Mesendoderm (in vitro differentiated cells): ENCODE measurements around the gene VEGFB.
A peak's percentile ranks its signal among the peaks of the same experiment; 100 is the strongest.

Source experiments
- DNase-seq: peaks from one replicate; pipeline ENCODE4 v3.0.0; 2013
- H2AK5ac ChIP-seq: 2 replicates; pipeline ENCODE4 v1.6.1; 2013; ENCODE audit warnings: low read length, inconsistent platforms
- H2BK120ac ChIP-seq: 2 replicates; pipeline ENCODE4 v1.6.1; 2013; ENCODE audit warnings: low read depth, mild to moderate bottlenecking, low read length, moderate library complexity, mixed read lengths
- H2BK15ac ChIP-seq: replicated peaks from 2 replicates; pipeline ENCODE4 v1.6.1; 2013; ENCODE audit warnings: low read depth, mild to moderate bottlenecking, moderate library complexity
- H2BK5ac ChIP-seq: 2 replicates; pipeline ENCODE4 v1.6.1; 2013; ENCODE audit warnings: low read length, inconsistent platforms
- H3K18ac ChIP-seq: 2 replicates; pipeline ENCODE4 v1.6.1; 2013; ENCODE audit warnings: mild to moderate bottlenecking, low read length, mixed read lengths
- H3K23ac ChIP-seq: one replicate; pipeline ENCODE4 v1.6.1; 2013; ENCODE audit warnings: low read length
- H3K27ac ChIP-seq: 2 replicates; pipeline ENCODE4 v1.5.1; 2013; ENCODE audit warnings: low read depth, mild to moderate bottlenecking, inconsistent platforms, low read length, moderate library complexity
- H3K27me3 ChIP-seq: 2 replicates; pipeline ENCODE4 v1.6.1; 2013; ENCODE audit warnings: low read length, control low read depth, mild to moderate bottlenecking, inconsistent platforms; ENCODE audit not compliant: insufficient read depth, poor library complexity
- H3K36me3 ChIP-seq: 2 replicates; pipeline ENCODE4 v1.6.1; 2013; ENCODE audit warnings: low read length, inconsistent platforms; ENCODE audit not compliant: control insufficient read depth, insufficient read depth
- H3K4ac ChIP-seq: one replicate; pipeline ENCODE4 v1.6.1; 2013; ENCODE audit warnings: low read depth, mild to moderate bottlenecking, low read length, moderate library complexity
- H3K4me1 ChIP-seq: 2 replicates; pipeline ENCODE4 v1.6.1; 2013; ENCODE audit warnings: low read depth, low read length, inconsistent platforms; ENCODE audit not compliant: control insufficient read depth
- H3K4me2 ChIP-seq: 2 replicates; pipeline ENCODE4 v1.6.1; 2013; ENCODE audit warnings: low read length
- H3K4me3 ChIP-seq: 2 replicates; pipeline ENCODE4 v1.5.1; 2013; ENCODE audit warnings: mild to moderate bottlenecking, low read length
- H3K56ac ChIP-seq: one replicate; pipeline ENCODE4 v1.6.1; 2013; ENCODE audit warnings: low read length
- H3K79me1 ChIP-seq: 2 replicates; pipeline ENCODE4 v1.6.1; 2013; ENCODE audit warnings: low read length, inconsistent platforms
- H3K79me2 ChIP-seq: 2 replicates; pipeline ENCODE4 v1.6.1; 2013; ENCODE audit warnings: mild to moderate bottlenecking, low read length; ENCODE audit not compliant: control insufficient read depth, insufficient read depth
- H3K9ac ChIP-seq: 2 replicates; pipeline ENCODE4 v1.6.1; 2013; ENCODE audit warnings: low read length, inconsistent platforms
- H4K5ac ChIP-seq: one replicate; pipeline ENCODE4 v1.6.1; 2013; ENCODE audit warnings: low read length
- H4K8ac ChIP-seq: one replicate; pipeline ENCODE4 v1.6.1; 2013; ENCODE audit warnings: low read depth, mild to moderate bottlenecking, control low read depth, low read length, moderate library complexity
- whole genome bisulfite sequencing: extraction: QIAGEN DNeasy Blood & Tissue Kit; methylation state at CpG from one replicate; pipeline ENCODE4 v1.1.7; 2013; ENCODE audit warnings: low lambda C conversion rate, missing lambda C conversion rate; ENCODE audit not compliant: insufficient coverage; ENCODE audit errors: extremely low coverage; 5-methylcytosine and 5-hydroxymethylcytosine counted together

VEGFB gene

GRCh38 chr11:64252003-64252872 is 17.9 kb downstream of the VEGFB start:
- no peak overlapping the region for H2BK5ac ChIP-seq
- peaks cover 5% of the 10 kb centered on the region for H3K36me3 ChIP-seq
- H3K27ac ChIP-seq: no peak overlapping the region
- H3K9ac ChIP-seq: peak overlapping the region; percentile 95
- H3K27me3 ChIP-seq: no peaks in the 10 kb centered on the region
- H2BK15ac ChIP-seq: no peak overlapping the region
- H3K18ac ChIP-seq: peak overlapping the region; percentile 16
- H3K4me2 ChIP-seq: peak overlapping the region; percentile 82
- peak overlapping the region; percentile 57 for H3K23ac ChIP-seq
- H4K8ac ChIP-seq: no peak overlapping the region
- peak overlapping the region; percentile 59 for H2AK5ac ChIP-seq
- WGBS: no CpG with 5 or more reads among the region's 23 CpGs
- no peak overlapping the region for H2BK120ac ChIP-seq
- DNase-seq: peak; percentile 54
- peaks cover 12% of the 10 kb centered on the region for H3K79me2 ChIP-seq
- H3K56ac ChIP-seq: peak overlapping the region; percentile 94
- H3K4me1 ChIP-seq: peaks cover 12% of the 10 kb centered on the region
- no peak overlapping the region for H4K5ac ChIP-seq
- peak overlapping the region; percentile 21 for H3K4ac ChIP-seq
- peak overlapping the region; percentile 82 for H3K4me3 ChIP-seq
- peaks cover 13% of the 10 kb centered on the region for H3K79me1 ChIP-seq

GRCh38 chr11:64253043-64253442 is 18.7 kb downstream of the VEGFB start:
- Histone ChIP-seq H3K79me2 (peaks cover 12% of the 10 kb centered on the region), H4K8ac (no peak overlapping the region), H3K4me3 (no peak overlapping the region)

GRCh38 chr11:64253481-64253880 is 19.1 kb downstream of the VEGFB start:
- no peak overlapping the region for H3K23ac ChIP-seq
- no peak overlapping the region for H2BK5ac ChIP-seq
- H4K5ac ChIP-seq: no peak overlapping the region
- H3K4me2 ChIP-seq: no peak overlapping the region
- H4K8ac ChIP-seq: no peak overlapping the region
- no peak overlapping the region for H3K9ac ChIP-seq
- no peak overlapping the region for H3K4me3 ChIP-seq
- H3K27ac ChIP-seq: no peak overlapping the region
- peaks cover 12% of the 10 kb centered on the region for H3K79me2 ChIP-seq
- WGBS: no CpG with 5 or more reads among the region's 5 CpGs
- no peak overlapping the region for H3K4ac ChIP-seq
- no peak overlapping the region for H2BK120ac ChIP-seq
- peaks cover 5% of the 10 kb centered on the region for H3K4me1 ChIP-seq
- no peak for DNase-seq
- H3K36me3 ChIP-seq: peaks cover 7% of the 10 kb centered on the region
- H3K56ac ChIP-seq: no peak overlapping the region
- no peaks in the 10 kb centered on the region for H3K27me3 ChIP-seq
- H3K18ac ChIP-seq: no peak overlapping the region
- H2AK5ac ChIP-seq: no peak overlapping the region
- H3K79me1 ChIP-seq: peaks cover 13% of the 10 kb centered on the region
- H2BK15ac ChIP-seq: no peak overlapping the region

More at GRCh38 chr11:64253043-64253442, 18.7 kb downstream of the VEGFB start:
- Histone ChIP-seq H3K23ac (no peak overlapping the region), H3K18ac (no peak overlapping the region), H3K4me1 (peaks cover 10% of the 10 kb centered on the region), H3K79me1 (peaks cover 13% of the 10 kb centered on the region), H2AK5ac (no peak overlapping the region), H3K56ac (peak overlapping the region; percentile 38), H3K4ac (no peak overlapping the region), H3K9ac (no peak overlapping the region), H2BK120ac (no peak overlapping the region), H3K36me3 (peaks cover 5% of the 10 kb centered on the region), H3K27me3 (no peaks in the 10 kb centered on the region), H2BK5ac (no peak overlapping the region), H3K4me2 (no peak overlapping the region), H3K27ac (no peak overlapping the region), H4K5ac (no peak overlapping the region), H2BK15ac (no peak overlapping the region)
- no peak for DNase-seq
- WGBS: no CpG with 5 or more reads among the region's 8 CpGs

- H2BK15ac ChIP-seq: no peak overlapping the region
- peaks cover 3% of the 10 kb centered on the region for H3K4me1 ChIP-seq
- H2BK120ac ChIP-seq: no peak overlapping the region
- H2BK5ac ChIP-seq: no peak overlapping the region
- no peak overlapping the region for H2AK5ac ChIP-seq
- no peak overlapping the region for H4K8ac ChIP-seq
- H3K4ac ChIP-seq: no peak overlapping the region
- no peak overlapping the region for H3K56ac ChIP-seq
- H3K18ac ChIP-seq: no peak overlapping the region
- peaks cover 12% of the 10 kb centered on the region for H3K79me2 ChIP-seq
- peaks cover 13% of the 10 kb centered on the region for H3K79me1 ChIP-seq
- no peak overlapping the region for H3K23ac ChIP-seq
- H3K27ac ChIP-seq: no peak overlapping the region
- H3K36me3 ChIP-seq: peaks cover 8% of the 10 kb centered on the region
- no peak overlapping the region for H4K5ac ChIP-seq
- no CpG with 5 or more reads among the region's 7 CpGs for WGBS
- no peak overlapping the region for H3K4me2 ChIP-seq
- DNase-seq: no peak
- H3K4me3 ChIP-seq: no peak overlapping the region
- H3K27me3 ChIP-seq: no peaks in the 10 kb centered on the region
- H3K9ac ChIP-seq: no peak overlapping the region
These were observed 19.9 kb downstream of the VEGFB start for GRCh38 chr11:64254326-64254725.

DNA sequence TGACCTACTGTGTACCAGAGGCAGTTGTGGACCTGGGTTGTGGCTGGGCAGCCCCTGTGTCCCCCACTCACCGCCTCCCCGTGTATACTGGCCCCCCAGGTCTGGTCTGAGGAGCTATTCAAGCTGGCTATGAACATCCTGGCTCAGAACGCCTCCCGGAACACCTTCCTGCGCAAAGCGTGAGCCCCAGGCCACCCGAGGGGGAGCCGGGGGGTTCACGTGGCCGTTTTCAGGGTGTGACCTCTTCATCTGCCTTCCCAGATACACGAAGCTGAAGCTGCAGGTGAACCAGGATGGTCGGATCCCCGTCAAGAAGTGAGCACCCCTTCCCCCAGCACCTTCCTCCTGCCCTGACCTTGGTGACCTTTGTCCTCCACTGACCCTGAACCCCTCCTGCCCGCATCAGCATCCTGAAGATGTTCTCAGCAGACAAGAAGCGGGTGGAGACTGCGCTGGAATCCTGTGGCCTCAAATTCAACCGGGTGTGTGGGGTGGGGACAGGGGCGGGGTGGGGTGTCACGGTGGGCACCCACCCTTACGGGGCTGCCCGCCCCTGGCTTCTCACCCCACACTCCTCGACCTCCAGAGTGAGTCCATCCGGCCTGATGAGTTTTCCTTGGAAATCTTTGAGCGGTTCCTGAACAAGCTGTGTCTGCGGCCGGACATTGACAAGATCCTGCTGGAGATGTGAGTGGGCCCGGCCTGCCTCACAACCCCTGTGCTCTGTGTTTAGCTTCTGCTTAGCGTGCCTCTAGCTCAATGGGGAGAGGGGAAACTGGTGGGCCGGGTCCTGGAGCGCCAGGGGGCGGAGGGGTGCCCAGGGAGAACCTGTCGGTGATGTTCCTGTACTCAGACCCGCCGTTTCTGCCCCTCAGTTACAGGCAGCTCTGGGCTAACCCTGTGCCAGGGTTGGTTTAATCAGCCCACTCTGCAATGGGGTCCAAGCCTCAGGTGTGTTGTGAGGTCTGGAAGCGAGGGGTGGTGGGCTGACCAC is 21.0 kb downstream of the VEGFB start:
- H3K4me2 ChIP-seq: no peak overlapping the region
- H3K4me3 ChIP-seq: no peak overlapping the region
- no peak overlapping the region for H4K5ac ChIP-seq
- no peak for DNase-seq
- no peak overlapping the region for H2BK15ac ChIP-seq
- H3K27me3 ChIP-seq: no peaks in the 10 kb centered on the region
- H3K79me1 ChIP-seq: peaks cover 13% of the 10 kb centered on the region
- H3K18ac ChIP-seq: no peak overlapping the region
- no peak overlapping the region for H3K56ac ChIP-seq
- WGBS: no CpG with 5 or more reads among the region's 35 CpGs
- no peaks in the 10 kb centered on the region for H3K4me1 ChIP-seq
- H3K27ac ChIP-seq: no peak overlapping the region
- H4K8ac ChIP-seq: no peak overlapping the region
- H2BK120ac ChIP-seq: no peak overlapping the region
- no peak overlapping the region for H2BK5ac ChIP-seq
- H3K9ac ChIP-seq: no peak overlapping the region
- H3K4ac ChIP-seq: no peak overlapping the region
- peaks cover 8% of the 10 kb centered on the region for H3K36me3 ChIP-seq
- no peak overlapping the region for H3K23ac ChIP-seq
- H2AK5ac ChIP-seq: no peak overlapping the region
- peaks cover 12% of the 10 kb centered on the region for H3K79me2 ChIP-seq
